Measurements from ENCODE around the gene FBXW11. TPM values are rescaled to one million over a fixed set of nuclear protein-coding genes. Genes with fewer than 3 reads are reported as not detected.

FBXW11 gene
- total RNA-seq, 1 experiment from 2014 or later = 52.0 TPM

GRCh38 chr5:171961117-171961516 lies 45.3 kb downstream of the FBXW11 start:
- Histone ChIP-seq H3K9me2 (ENCODE audit: insufficient read depth) (no peaks in the 10 kb centered on the region), H3K4me2 (ENCODE audit: low read length) (no peak overlapping the region), H3K36me3 (ENCODE audit: control insufficient read depth in 1 of 2, insufficient read depth in 2 of 2, low read length in 2 of 2) (no peaks in the 10 kb centered on the region), H4K20me1 (ENCODE audit: insufficient read depth) (peaks cover 16% of the 10 kb centered on the region; the same call in 1 of the 2 replicates), H3K9me3 (ENCODE audit: control insufficient read depth in 1 of 2, insufficient read depth in 1 of 2, low read depth in 1 of 2, low read length in 2 of 2) (no peaks in the 10 kb centered on the region), H3K4me3 (replicated peaks in 1 of 2; ENCODE audit: low read depth in 1 of 2, low read length in 2 of 2) (no peak overlapping the region), H3K79me2 (ENCODE audit: insufficient read depth, low read length) (peaks cover 96% of the 10 kb centered on the region), H2AFZ (ENCODE audit: low read depth, low read length, poor library complexity, severe bottlenecking) (no peak overlapping the region), H3K27me3 (ENCODE audit: insufficient read depth, low read length) (no peaks in the 10 kb centered on the region), H3K9ac (ENCODE audit: low read length) (no peak overlapping the region), H3K27ac (ENCODE audit: low read depth, low read length) (no peak overlapping the region), H3K4me1 (ENCODE audit: control insufficient read depth in 1 of 2, insufficient read depth in 2 of 2, low read length in 2 of 2) (peaks cover 12 to 18% of the 10 kb centered on the region in 2 experiments; a peak in 3 of 4 replicates)
- DNase-seq (ENCODE audit: low read depth, low spot score) = no peak
- CTCF ChIA-PET = no interaction called here
- TF ChIP-seq CBX3 (IDR thresholded peaks at IDR 0.05; ENCODE audit: low read depth) = no peak
- TF ChIP-seq ELF1 (IDR thresholded peaks at IDR 0.05; ENCODE audit: borderline replicate concordance, low read depth) = no peak
- TF ChIP-seq SP1 (IDR thresholded peaks at IDR 0.05; ENCODE audit: low read depth) = no peak
- TF ChIP-seq ZNF274 (IDR thresholded peaks at IDR 0.05; ENCODE audit: low read depth, low read length) = no peak
- TF ChIP-seq POLR2AphosphoS5 (IDR thresholded peaks at IDR 0.05; ENCODE audit: low read depth, low read length) = no peak
- no peak for TF ChIP-seq FOSL1 (IDR thresholded peaks at IDR 0.05; ENCODE audit: low read depth)
- TF ChIP-seq YY1 (IDR thresholded peaks at IDR 0.05; ENCODE audit: extremely low read depth, insufficient replicate concordance, low read depth, low read length) = no peak
- TF ChIP-seq ZFX (IDR thresholded peaks at IDR 0.05) = no peak
- no peak for TF ChIP-seq EGR1 (IDR thresholded peaks at IDR 0.05; ENCODE audit: low read depth)
- TF ChIP-seq RAD21 (IDR thresholded peaks at IDR 0.05; ENCODE audit: low read depth) = no peak
- no peak for TF ChIP-seq SIN3A (IDR thresholded peaks at IDR 0.05; ENCODE audit: low read depth)
- no peak for TF ChIP-seq CTCF (IDR thresholded peaks at IDR 0.05 in 2 of 3, conservative IDR thresholded peaks at IDR 0.05 in 1 of 3; ENCODE audit: borderline replicate concordance in 1 of 3, insufficient read depth in 1 of 3, low read depth in 2 of 3, low read length in 2 of 3)
- TF ChIP-seq EZH2 (IDR thresholded peaks at IDR 0.05) = no peak
- BruUV-seq (replicated peaks) = no TSS peak
- intact Hi-C loops (cut with micrococcal nuclease) = no loop called here
- POLR2A ChIA-PET = no interaction called here
- no peak for ATAC-seq
- RAD21 ChIA-PET (ENCODE audit: low non-redundant PET in 1 of 2, low total read pairs in 2 of 2, uncharacterized antibody in 2 of 2, unreplicated experiment in 2 of 2) = no interaction called here
